GM12874 (cell line): ENCODE results near the gene TMOD3.

Experiments
- CTCF ChIP-seq: IDR thresholded peaks from 2 replicates; pipeline ENCODE4 v1.5.1; 2011; ENCODE audit warnings: low read depth, mild to moderate bottlenecking, control low read depth, low read length, moderate library complexity; ENCODE audit not compliant: insufficient read depth

Gene TMOD3

DNA sequence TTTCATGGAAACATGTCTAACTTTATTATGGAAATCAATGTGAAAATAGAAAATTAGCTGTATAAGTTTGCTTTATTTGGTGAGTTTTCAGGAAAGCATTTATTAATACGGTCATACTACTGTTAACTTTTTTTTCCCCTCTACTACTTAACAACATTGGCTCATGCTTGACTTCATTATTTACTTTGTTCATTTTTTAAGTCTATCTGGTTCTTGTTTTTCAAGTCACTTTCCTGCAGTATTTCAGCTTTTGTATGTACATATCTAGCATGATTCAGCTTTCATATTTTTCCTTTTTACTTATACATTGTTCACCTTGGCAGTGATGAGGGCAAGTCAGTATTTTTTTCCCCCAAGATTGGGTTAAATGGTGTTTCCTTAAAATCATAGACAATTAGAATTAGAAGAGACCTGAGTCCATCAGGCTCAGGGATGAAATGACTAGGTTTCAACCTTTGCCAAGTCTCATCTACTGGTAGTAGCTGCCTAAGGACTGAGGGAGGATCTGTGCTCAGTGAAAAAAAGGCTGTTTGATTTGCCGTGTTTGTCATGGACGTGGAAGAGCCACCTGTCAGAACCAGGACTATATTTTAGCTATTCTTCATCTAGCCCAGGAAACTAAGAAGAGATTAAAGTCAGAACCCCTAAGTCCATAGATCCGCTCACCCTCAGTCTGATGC lies 15.4 kb downstream of the TMOD3 start:
- TF ChIP-seq CTCF, result no peak

DNA sequence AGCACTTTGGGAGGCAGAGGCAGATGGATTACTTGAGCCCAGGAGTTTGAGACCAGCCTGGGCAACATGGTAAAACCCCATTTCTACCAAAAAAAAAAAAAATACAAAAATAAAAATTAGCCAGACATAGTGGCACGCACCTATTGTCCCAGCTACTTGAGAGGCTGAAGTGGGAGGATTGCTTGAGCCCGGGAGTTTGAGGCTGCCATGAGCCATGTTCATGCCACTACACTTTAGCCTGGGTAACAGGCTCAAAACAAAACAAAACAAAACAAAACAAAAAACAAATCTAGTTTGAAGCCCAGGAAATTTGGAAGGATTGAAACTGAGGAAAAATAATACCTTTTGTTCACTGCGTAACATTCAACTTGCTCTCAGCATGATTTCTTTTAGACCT lies 16.6 kb downstream of the TMOD3 start:
- no peak for TF ChIP-seq CTCF

DNA sequence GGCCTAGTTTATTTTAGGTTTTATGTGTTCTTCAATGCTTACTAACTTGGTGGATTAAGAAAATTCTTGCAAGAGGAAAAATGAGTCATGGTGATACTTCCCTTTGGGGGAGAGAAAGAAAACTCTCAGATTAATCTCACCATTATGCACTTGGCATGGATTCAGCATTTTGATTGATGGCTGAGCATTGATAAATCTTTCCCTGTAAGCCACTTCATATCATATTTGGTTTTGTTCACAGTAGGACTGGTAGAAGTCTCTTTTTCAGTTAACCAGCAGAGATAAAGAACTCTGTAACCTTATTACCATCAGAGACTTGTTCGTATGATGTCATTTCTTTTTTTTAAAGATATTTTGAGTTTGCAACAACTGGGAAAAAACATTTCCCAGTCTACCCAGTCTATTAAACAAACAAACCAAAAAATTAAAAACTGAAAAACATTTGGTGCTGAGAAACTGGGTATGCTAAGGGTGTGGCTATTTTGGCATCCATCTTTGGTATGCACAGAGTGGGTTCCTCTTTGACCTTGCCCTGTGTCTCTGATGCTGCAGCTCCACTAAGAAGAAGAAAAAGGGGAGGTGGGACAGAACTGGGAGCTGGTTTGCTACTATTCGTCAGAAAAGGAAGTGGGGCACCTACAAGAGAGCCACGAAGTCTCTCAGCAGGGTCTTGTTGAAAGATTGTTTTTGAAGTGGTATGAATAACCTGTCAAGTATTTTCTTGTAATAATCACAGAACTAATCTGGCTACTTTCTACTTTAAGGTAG lies 17.2 kb downstream of the TMOD3 start:
- TF ChIP-seq CTCF, result no peak

- no peak for TF ChIP-seq CTCF
Measured at GRCh38 chr15:51848811-51849210, 19.4 kb downstream of the TMOD3 start.

DNA sequence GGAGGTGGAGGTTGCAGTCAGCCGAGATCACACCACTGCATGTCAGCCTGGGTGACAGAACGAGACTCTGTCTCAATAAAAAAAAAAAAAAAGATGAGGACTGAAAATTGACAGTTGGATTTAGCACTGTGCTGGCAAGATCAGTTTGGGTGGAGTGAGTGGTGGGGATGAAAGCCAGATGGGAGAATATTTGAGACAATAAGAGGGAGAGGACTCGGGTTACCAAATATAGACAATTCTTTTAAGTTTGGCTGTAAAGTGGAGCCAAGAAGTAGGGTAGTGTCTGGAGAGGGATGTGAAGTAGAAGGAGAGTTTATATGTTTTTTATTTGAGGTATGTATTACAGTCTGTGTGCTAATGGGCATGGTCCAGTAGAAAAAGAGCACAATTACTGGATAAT lies 20.4 kb downstream of the TMOD3 start:
- no peak for TF ChIP-seq CTCF

- no peak for TF ChIP-seq CTCF
Measured at GRCh38 chr15:51853998-51854397, 24.5 kb downstream of the TMOD3 start.

DNA sequence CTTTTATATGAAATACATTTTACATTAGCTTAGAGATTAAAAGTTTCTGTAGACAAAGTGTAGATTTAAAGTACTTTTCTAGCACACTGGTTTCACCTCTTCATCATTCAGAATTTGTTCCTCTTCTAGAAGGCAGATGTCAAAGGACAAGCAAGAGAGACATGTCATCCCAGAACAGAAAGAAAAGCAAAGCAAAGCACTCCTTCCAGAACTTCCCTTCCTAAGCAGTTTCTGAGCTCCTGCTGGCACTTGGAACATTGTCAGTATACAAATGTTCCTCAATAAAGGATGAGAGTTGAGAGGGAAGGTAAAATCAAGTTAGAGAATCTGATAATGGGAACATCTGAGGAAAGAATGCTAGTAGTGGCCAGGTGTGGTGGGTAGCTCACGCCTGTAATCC lies 26.2 kb downstream of the TMOD3 start:
- no peak for TF ChIP-seq CTCF
